Right atrium auricular region (tissue), 2 donors: ENCODE results near the gene PRPS1L1. TPM values are rescaled to one million over a fixed set of nuclear protein-coding genes. Genes with fewer than 3 reads are reported as not detected.

Experiments used
- DNase-seq: peaks from one replicate; pipeline ENCODE4 v3.0.0-alpha.2; 2019; ENCODE audit warnings: low spot score
- H3K27ac ChIP-seq, 2 donors: fragments of 200-600 bp; sonication (generic); 1 replicate in 1 of 2; 2 replicates in 1 of 2; pipeline ENCODE4 v1.5.1; 2016 to 2019
- H3K27me3 ChIP-seq, 2 donors: fragments of 200-600 bp; sonication (generic); one replicate each; pipeline versions ENCODE4 v1.5.1 to v1.6.0; 2017 to 2019
- H3K36me3 ChIP-seq: fragments of 200-600 bp; sonication (generic); one replicate; pipeline ENCODE4 v1.5.1; 2016
- H3K4me1 ChIP-seq, 2 donors: fragments of 200-600 bp; sonication (generic); one replicate each; pipeline versions ENCODE4 v1.5.1 to v1.6.0; 2017 to 2019
- H3K4me3 ChIP-seq, 2 donors: fragments of 200-600 bp; sonication (generic); 1 replicate in 1 of 2; 2 replicates in 1 of 2; pipeline ENCODE4 v1.5.1; 2017 to 2019; ENCODE audit warnings: mild to moderate bottlenecking in 1 of 2, moderate library complexity in 1 of 2
- H3K9me3 ChIP-seq, 2 donors: fragments of 200-600 bp; sonication (generic); one replicate each; pipeline ENCODE4 v1.5.1; 2019
- total RNA-seq, 2 donors: library from RNA; depleted of rRNA; stranded (reverse); fragments of >200 nt; gene quantifications; one replicate each; pipeline ENCODE4 v1.1.0, GENCODE V29; 2016
- TF ChIP-seq, protein P1 (sequence below), 2 donors: fragments of 200-600 bp; sonication (generic); IDR thresholded peaks; one replicate each; pipeline ENCODE4 v1.5.1; 2019; ENCODE audit warnings: antibody characterized with exemption in 2 of 2

The PRPS1L1 gene
- total RNA-seq, 2 donors from 2014 or later: not detected

DNA sequence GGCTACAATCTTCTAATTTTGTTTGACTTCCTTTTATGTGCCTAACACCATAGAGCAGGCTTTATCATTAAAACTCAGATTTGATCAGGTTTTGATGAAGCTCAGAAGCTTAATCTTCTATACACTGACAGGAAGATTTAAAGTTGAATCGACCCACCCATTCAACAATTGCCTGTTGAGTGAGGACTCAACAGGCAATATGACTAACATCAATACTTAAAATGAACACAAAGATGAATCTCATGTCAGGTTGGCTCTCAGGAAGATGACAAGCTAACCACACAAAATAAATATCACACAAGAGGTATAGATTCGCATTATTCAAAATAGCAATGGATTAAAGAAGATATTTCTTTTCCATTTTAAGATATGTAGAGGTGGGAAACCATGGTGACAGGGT is 50.7 kb downstream of the PRPS1L1 start:
- TF ChIP-seq, protein P1, sequence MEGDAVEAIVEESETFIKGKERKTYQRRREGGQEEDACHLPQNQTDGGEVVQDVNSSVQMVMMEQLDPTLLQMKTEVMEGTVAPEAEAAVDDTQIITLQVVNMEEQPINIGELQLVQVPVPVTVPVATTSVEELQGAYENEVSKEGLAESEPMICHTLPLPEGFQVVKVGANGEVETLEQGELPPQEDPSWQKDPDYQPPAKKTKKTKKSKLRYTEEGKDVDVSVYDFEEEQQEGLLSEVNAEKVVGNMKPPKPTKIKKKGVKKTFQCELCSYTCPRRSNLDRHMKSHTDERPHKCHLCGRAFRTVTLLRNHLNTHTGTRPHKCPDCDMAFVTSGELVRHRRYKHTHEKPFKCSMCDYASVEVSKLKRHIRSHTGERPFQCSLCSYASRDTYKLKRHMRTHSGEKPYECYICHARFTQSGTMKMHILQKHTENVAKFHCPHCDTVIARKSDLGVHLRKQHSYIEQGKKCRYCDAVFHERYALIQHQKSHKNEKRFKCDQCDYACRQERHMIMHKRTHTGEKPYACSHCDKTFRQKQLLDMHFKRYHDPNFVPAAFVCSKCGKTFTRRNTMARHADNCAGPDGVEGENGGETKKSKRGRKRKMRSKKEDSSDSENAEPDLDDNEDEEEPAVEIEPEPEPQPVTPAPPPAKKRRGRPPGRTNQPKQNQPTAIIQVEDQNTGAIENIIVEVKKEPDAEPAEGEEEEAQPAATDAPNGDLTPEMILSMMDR (IDR thresholded peaks at IDR 0.05): no peak
- no peaks in the 10 kb centered on the region for H3K36me3 ChIP-seq
- DNase-seq: no peak
- no peak overlapping the region for H3K27ac ChIP-seq
- peaks cover 0 to 6% of the 10 kb centered on the region in 2 donors for H3K9me3 ChIP-seq
- no peak overlapping the region for H3K4me3 ChIP-seq
- no peaks in the 10 kb centered on the region for H3K27me3 ChIP-seq
- no peaks in the 10 kb centered on the region for H3K4me1 ChIP-seq

Other genes starting within 250 kb of the PRPS1L1 start
- 10 to 100 TPM; 36.1 to 46.9 TPM for gene SNX13, start 87.4 kb downstream of the PRPS1L1 start, total RNA-seq